Activated naive CD4-positive, alpha-beta T cell treated with anti-CD3 and anti-CD28 coated beads, Interleukin-2, amount 10 ng/mL, durations not matched to agents 7 days and 5 days (primary cell): Measurements from ENCODE around the gene ABCA5.
"Not testable (repeated sequence)": the region's sequence is repeated elsewhere in the genome, so short reads cannot be mapped to it uniquely, and the experiment has no call there.

Experiments used
- CTCF ChIA-PET: fragments of 350-600 bp; sonication (Branson Sonifier 250); formaldehyde crosslinking; loops from one replicate; lab custom pipeline; 2021; ENCODE audit warnings: antibody characterized with exemption; lab: Charles Lee
- DNase-seq: peaks from one replicate; pipeline ENCODE4 v3.0.0-alpha.2; 2020
- H3K27ac Mint-ChIP-seq: one replicate; pipeline ENCODE4 v1.8.0; 2021; ENCODE audit warnings: mild to moderate bottlenecking, moderate library complexity, mixed read lengths
- H3K27me3 Mint-ChIP-seq: one replicate; pipeline ENCODE4 v1.8.0; 2021; ENCODE audit warnings: mild to moderate bottlenecking, mixed read lengths
- H3K36me3 Mint-ChIP-seq: one replicate; pipeline ENCODE4 v1.8.0; 2021; ENCODE audit warnings: mixed read lengths
- H3K4me1 Mint-ChIP-seq: one replicate; pipeline ENCODE4 v1.8.0; 2021; ENCODE audit warnings: mixed read lengths
- H3K4me3 Mint-ChIP-seq: one replicate; pipeline ENCODE4 v1.8.0; 2021; ENCODE audit warnings: mild to moderate bottlenecking, moderate library complexity, mixed read lengths
- H3K9me3 Mint-ChIP-seq: one replicate; pipeline ENCODE4 v1.8.0; 2021; ENCODE audit warnings: mixed read lengths

Gene ABCA5

DNA sequence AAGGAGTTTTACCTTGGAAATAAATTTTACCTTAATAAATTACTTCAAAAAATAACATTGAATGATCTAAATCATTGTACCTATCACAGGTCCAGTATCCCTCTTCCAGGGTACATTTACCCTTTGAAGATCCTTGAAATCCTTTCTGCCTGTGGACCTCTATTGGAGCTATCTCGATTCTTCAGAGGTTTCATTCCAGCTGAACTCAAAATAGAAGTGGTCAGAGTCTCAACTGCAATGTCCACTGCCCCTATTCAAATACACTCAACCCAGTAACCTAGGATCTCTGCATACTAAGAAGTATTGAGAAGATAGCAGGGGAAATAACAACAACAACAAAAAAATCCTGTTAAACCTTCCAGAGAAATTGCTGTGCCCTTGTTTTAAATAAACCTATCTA, 9.3 kb downstream of the ABCA5 start:
- H3K9me3 Mint-ChIP-seq: no peaks in the 10 kb centered on the region
- no peak overlapping the region for H3K4me3 Mint-ChIP-seq
- H3K27ac Mint-ChIP-seq: no peak overlapping the region
- no peaks in the 10 kb centered on the region for H3K27me3 Mint-ChIP-seq
- H3K36me3 Mint-ChIP-seq: peaks cover 1% of the 10 kb centered on the region
- DNase-seq: no peak
- H3K4me1 Mint-ChIP-seq: no peaks in the 10 kb centered on the region
- CTCF ChIA-PET: no interaction called here

DNA sequence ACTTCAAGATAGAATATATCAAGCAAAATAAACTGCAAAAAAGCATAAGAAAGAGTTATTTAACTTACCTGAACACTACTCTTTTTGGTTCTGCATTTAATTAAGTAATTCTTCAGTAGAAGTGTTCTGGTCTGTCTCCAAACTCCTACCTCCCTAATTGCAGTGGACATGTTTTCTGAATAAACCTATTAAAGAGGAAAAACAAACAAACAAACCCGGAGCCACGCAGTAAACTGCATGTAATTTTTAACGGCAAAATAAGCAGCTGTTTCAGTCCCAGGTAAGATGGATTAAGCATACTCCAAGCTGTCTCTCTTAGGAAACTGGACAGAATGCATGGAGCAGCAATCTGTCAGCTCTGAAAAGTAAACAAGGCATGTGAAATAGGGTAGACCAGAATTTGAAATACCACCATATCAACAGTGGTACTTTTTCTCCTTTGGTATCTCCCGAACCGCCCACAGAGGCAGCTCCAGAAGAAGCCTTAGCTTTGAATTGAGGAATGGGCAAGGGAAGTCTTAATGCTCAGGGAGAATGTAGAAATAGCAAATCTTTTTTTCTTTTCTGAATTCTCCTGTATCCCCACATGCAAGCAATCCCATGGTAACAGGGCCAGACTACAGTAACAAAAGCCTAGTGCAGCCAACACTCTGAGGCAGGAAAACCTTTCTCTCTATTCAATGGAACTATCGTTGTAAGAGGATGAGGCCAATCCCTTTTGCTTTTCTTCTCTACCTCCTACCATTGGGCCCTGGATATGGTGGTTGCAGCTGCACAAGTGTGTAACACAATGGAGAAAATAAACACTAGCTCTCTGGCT, 12.5 kb downstream of the ABCA5 start:
- CTCF ChIA-PET: no interaction called here
- DNase-seq: no peak
- Mint-ChIP-seq H3K36me3 (no peaks in the 10 kb centered on the region), H3K27me3 (no peaks in the 10 kb centered on the region), H3K4me3 (no peak overlapping the region), H3K27ac (no peak overlapping the region), H3K9me3 (no peaks in the 10 kb centered on the region), H3K4me1 (no peaks in the 10 kb centered on the region)

DNA sequence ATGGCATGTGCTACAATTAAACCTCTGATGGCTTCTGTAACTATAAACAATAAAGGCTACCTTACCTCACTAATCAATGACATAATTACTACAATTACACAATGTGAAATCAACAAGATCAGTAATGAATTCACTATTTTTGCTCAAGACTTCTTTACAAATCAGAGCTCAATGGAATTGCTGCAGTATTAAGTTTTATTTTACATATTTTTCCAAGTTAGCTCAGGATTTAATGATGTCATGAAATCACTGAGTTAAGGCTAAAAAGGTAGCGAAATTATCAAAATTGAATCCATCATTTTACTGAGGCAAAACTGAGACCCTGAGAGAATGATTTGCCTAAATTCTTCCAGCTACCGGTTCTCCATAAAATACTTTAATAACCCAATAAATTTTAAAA, 21.8 kb downstream of the ABCA5 start:
- H3K9me3 Mint-ChIP-seq: no peaks in the 10 kb centered on the region
- CTCF ChIA-PET: no interaction called here
- H3K36me3 Mint-ChIP-seq: no peaks in the 10 kb centered on the region
- no peak overlapping the region for H3K27ac Mint-ChIP-seq
- no peaks in the 10 kb centered on the region for H3K27me3 Mint-ChIP-seq
- DNase-seq: no peak
- no peak overlapping the region for H3K4me3 Mint-ChIP-seq
- H3K4me1 Mint-ChIP-seq: no peaks in the 10 kb centered on the region

DNA sequence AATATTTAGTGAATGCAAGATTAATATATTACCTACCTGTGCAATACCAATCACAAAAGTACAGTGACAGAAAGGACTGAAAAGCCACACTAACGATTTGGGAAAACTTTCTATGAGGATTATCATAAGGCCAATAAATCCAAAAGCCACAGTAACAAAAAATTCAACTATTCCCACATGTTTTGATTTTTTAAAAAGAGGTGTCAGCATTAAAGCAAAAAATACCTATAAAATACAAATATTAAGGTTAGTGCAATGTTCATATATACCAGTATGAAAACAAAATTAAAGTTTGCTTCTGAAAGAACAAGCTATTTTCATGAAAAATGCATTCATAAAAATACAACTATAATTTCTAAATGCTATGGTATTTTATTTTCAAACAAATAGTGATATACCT, 24.3 kb downstream of the ABCA5 start:
- Mint-ChIP-seq H3K27ac (no peak overlapping the region), H3K9me3 (no peaks in the 10 kb centered on the region), H3K4me3 (no peak overlapping the region), H3K36me3 (peaks cover 2% of the 10 kb centered on the region), H3K27me3 (no peaks in the 10 kb centered on the region), H3K4me1 (no peaks in the 10 kb centered on the region)
- DNase-seq: no peak
- CTCF ChIA-PET: no interaction called here

DNA sequence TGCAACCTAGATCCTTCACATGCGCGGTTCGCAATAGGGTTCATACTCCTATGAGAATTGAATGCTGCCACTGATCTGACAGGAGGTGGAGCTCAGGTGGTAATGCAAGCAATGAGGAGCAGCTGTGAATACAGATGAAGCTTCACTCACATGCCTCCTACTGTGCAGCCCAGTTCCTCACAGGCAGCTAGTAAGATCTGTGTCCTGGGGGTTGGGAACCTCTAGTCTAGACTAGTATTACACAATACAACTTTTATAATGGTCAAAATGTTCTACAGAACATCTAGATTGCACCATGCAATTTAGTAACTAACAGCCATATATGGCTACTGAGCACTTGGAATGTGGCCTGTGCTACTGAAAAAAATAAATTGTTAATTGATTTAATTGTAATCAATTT, 26.7 kb downstream of the ABCA5 start:
- H3K27me3 Mint-ChIP-seq: no peaks in the 10 kb centered on the region
- H3K4me3 Mint-ChIP-seq: no peak overlapping the region
- no peak for DNase-seq
- no peaks in the 10 kb centered on the region for H3K4me1 Mint-ChIP-seq
- H3K27ac Mint-ChIP-seq: no peak overlapping the region
- CTCF ChIA-PET: no interaction called here
- no peaks in the 10 kb centered on the region for H3K9me3 Mint-ChIP-seq
- peaks cover 7% of the 10 kb centered on the region for H3K36me3 Mint-ChIP-seq

DNA sequence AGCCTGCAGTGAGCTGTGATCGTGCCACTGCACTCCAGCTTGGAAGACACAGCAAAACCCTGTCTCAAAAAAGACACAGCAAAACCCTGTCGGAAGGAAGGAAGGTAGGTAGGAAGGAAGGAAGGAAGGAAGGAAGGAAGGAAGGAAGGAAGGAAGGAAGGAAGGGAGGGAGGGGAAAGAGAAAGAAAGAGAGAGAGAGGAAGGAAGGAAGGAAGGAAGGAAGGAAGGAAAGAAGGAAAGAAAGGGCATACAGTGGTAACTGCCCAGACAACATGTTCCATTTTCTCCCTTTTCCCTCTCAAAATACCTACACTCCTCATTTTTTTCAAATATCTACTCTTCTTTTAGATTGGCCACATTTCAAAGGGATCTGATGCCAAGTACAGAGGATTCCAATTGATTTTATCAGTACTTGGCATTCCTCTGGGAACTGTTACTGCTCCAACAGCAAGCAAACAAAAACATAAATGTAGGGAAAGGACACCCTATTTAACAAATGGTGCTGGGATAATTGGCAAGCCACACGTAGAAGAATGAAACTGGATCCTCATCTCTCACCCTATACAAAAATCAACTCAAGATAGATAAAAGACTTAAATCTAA, 28.7 kb downstream of the ABCA5 start:
- CTCF ChIA-PET, H3K27me3 Mint-ChIP-seq, H3K36me3 Mint-ChIP-seq, DNase-seq, H3K9me3 Mint-ChIP-seq, H3K27ac Mint-ChIP-seq, H3K4me3 Mint-ChIP-seq, H3K4me1 Mint-ChIP-seq: not testable (repeated sequence)

DNA sequence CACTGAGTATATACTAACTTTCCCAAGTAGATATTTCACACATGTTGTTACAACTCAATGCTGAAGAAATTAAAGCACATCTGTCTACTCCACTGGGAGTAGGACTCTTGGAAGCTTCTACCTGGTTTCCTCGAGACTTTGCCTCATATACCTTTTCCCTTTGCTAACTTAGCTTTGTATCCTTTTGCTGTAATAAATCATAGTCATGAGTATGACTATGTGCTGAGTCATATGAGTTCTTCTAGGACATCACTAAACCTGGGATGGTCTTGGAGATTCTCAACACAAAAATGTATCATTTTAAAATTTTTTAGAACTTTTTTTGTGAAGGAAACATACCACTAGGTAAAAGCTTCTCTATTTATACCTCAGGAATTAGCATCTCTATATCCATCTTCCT, 39.8 kb downstream of the ABCA5 start:
- Mint-ChIP-seq H3K9me3 (no peaks in the 10 kb centered on the region), H3K27me3 (no peaks in the 10 kb centered on the region), H3K4me3 (no peak overlapping the region), H3K4me1 (no peaks in the 10 kb centered on the region), H3K27ac (no peak overlapping the region), H3K36me3 (peaks cover 21% of the 10 kb centered on the region)
- CTCF ChIA-PET: no interaction called here
- DNase-seq: no peak

DNA sequence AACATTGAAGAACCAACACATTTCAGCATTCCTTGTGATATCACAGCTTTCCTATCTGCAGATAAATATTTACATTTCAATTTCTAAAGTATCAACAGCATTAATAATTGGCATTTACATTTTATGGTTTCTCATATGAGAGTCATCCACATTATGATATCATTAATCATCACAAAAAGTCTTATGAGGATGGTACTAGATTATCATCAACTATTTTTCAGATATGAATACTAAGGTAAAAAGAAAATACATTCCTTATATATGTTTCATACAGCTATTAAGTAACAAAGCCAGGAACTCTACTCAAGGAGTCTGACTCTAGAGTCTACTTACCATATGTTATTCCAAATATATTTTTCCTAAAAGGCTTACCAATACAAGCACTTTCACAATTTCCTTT, 40.7 kb downstream of the ABCA5 start:
- CTCF ChIA-PET: no interaction called here
- H3K9me3 Mint-ChIP-seq: no peaks in the 10 kb centered on the region
- H3K27me3 Mint-ChIP-seq: no peaks in the 10 kb centered on the region
- peaks cover 25% of the 10 kb centered on the region for H3K36me3 Mint-ChIP-seq
- H3K27ac Mint-ChIP-seq: no peak overlapping the region
- no peak for DNase-seq
- no peaks in the 10 kb centered on the region for H3K4me1 Mint-ChIP-seq
- H3K4me3 Mint-ChIP-seq: no peak overlapping the region

DNA sequence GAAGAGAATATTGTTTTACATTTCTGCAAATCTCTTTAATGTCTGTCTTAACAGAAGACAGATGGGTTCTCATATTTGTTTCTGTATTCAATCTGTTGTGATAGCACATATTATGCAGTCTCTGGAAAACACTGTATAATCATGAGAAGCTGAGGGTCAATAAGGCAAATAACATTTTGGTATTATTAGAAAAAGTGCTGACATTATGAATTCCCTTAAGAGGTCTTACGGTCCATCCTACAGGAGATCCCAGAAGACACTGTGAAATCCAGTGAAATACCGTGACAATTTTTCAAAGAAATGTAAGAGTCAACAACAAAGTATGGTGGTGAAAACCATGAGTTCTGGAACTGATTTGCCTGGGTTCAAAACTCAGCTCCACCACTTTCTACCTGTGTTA, 42.3 kb downstream of the ABCA5 start:
- CTCF ChIA-PET: no interaction called here
- no peak for DNase-seq
- Mint-ChIP-seq H3K27ac (no peak overlapping the region), H3K27me3 (no peaks in the 10 kb centered on the region), H3K4me3 (no peak overlapping the region), H3K9me3 (no peaks in the 10 kb centered on the region), H3K36me3 (peaks cover 27% of the 10 kb centered on the region), H3K4me1 (no peaks in the 10 kb centered on the region)

DNA sequence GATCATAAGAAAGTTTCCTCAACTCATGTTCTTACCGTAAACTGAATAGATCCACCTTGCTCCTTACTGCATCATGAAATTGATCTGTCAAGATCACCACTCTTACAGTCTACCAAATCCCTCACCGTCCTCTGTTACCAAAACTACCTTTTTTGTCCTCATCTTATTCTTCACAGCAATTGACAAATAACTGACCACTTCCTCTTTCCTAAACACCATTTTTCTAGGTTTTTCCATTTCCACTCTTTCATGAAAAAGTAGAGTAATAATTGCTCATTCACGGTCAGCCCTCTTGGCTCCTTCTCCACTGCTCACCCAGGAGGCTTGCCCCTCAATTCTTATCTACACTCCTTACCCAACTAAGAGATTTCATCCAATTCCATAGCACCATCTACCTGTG, 44.9 kb downstream of the ABCA5 start:
- no peaks in the 10 kb centered on the region for H3K27me3 Mint-ChIP-seq
- no peak overlapping the region for H3K27ac Mint-ChIP-seq
- H3K4me3 Mint-ChIP-seq: no peak overlapping the region
- no peak for DNase-seq
- no peaks in the 10 kb centered on the region for H3K4me1 Mint-ChIP-seq
- H3K9me3 Mint-ChIP-seq: no peaks in the 10 kb centered on the region
- CTCF ChIA-PET: no interaction called here
- peaks cover 27% of the 10 kb centered on the region for H3K36me3 Mint-ChIP-seq

DNA sequence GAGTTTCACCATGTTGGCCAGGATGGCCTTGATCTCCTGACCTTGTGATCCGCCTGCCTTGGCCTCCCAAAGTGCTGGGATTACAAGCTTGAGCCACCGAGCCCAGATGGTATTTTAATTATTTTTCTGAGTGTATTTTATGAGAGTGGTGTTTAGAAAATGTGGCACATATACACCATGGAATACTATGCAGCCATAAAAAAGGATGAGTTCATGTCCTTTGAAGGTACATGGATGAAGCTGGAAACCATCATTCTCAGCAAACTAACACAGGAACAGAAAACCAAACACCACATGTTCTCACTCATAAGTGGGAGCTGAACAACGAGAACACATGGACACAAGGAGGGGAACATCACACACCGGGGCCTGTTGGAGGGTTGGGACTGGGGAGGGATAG, 50.7 kb downstream of the ABCA5 start:
- H3K4me3 Mint-ChIP-seq, H3K4me1 Mint-ChIP-seq, H3K9me3 Mint-ChIP-seq, DNase-seq, CTCF ChIA-PET, H3K27me3 Mint-ChIP-seq, H3K27ac Mint-ChIP-seq: not testable (repeated sequence)
- peaks cover 13% of the 10 kb centered on the region for H3K36me3 Mint-ChIP-seq

DNA sequence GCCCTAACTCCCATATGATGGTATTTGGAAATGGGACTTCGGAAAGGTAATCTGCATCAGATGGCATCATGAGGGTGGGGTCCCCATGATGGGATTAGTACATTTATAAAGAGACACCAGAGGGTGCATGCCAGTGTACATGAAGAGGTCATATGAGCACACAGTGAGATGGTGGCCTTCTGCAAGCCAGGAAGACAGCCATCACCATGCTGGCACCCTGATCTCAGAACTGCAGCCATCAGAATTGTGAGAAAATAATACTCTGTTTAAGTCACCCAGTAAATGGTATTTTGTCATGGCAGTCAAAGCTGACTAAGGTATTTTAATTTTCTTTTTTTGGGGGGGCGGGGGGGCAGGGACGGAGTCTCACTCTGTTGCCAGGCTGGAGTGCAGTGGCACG, 51.2 kb downstream of the ABCA5 start:
- Mint-ChIP-seq H3K4me3 (no peak overlapping the region), H3K27ac (no peak overlapping the region), H3K9me3 (peaks cover 3% of the 10 kb centered on the region), H3K36me3 (peaks cover 13% of the 10 kb centered on the region), H3K4me1 (no peaks in the 10 kb centered on the region), H3K27me3 (no peaks in the 10 kb centered on the region)
- DNase-seq: no peak
- CTCF ChIA-PET: no interaction called here

DNA sequence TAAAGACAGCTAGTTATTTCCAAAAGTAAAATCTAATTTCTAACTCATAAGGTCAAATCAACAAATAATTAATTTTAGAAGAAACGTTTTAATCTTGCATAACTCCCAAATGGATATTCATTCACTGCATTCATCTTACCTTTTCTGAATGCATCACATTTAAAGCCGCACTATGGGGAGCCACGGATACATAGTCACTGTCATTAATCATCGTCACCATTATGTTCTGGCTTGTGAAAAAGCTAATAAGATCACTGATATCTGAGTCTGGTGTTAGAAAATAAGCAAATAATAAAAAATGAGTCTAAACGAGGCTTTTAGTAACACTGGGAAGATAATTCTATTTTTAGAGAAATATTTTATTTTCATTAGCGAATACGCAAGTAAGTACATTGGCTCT, 55.9 kb downstream of the ABCA5 start:
- Mint-ChIP-seq H3K27ac (no peak overlapping the region), H3K27me3 (no peaks in the 10 kb centered on the region), H3K9me3 (no peaks in the 10 kb centered on the region), H3K4me3 (no peak overlapping the region), H3K36me3 (no peaks in the 10 kb centered on the region), H3K4me1 (no peaks in the 10 kb centered on the region)
- CTCF ChIA-PET: interaction anchor here (0.6 kb wide), 1 partner anchor 407 kb away, joined by 3 read pairs; no protein-coding TSS in a partner anchor
- no peak for DNase-seq

DNA sequence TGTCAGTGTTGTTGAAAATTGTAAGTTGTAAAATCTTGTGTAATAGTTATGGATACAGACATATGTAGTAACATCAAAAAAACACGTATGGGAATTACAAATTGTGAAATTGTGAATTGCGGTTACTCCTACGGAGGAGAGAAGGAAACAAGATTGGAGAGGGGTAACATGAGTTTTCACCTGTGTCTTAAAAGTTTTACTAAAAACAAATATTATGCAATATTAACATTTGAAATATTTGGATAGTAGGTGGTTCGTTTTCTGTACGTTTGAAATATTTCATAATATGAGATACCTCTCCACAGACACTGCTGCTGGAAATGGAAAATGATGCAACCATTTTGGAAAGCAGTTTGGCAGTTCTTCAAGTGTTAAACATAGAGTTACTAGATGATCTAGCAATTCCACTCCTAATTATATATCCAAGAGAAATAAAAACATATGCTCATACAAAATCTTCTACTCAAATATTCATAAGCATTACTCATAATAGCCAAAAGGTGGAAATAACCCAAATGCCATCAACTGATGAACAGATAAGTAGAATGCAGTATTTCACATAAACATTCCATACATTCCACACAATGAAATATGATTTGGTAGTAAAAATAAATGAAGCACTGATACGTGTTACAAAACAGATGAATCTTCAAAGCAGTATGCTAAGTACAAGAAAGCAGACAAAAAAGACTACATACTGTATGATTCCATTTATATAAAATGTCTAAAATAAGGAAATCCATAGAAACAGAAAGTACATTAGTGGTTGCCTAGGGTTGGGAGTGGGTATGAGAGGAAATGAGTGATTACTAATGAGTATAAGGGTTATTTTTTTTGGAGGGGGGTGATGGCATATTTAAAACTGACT, 57.6 kb downstream of the ABCA5 start:
- Mint-ChIP-seq H3K27me3 (no peaks in the 10 kb centered on the region), H3K4me1 (no peaks in the 10 kb centered on the region), H3K9me3 (no peaks in the 10 kb centered on the region), H3K4me3 (no peak overlapping the region), H3K27ac (no peak overlapping the region), H3K36me3 (no peaks in the 10 kb centered on the region)
- no peak for DNase-seq
- CTCF ChIA-PET: no interaction called here
